HG03442 (cell line): ENCODE results near the gene STUB1.

Experiments used
- ATAC-seq: cut with Tn5 transposase; IDR thresholded peaks from one replicate; pipeline ENCODE4 v1.9.1; 2021; ENCODE audit warnings: mild to moderate bottlenecking, moderate library complexity; ENCODE audit not compliant: unreplicated experiment

Gene STUB1

GRCh38 chr16:643050-643368, 37.2 kb upstream of the STUB1 start:
- ATAC-seq, result no peak

GRCh38 chr16:644556-644955, 35.7 kb upstream of the STUB1 start:
- no peak for ATAC-seq

- ATAC-seq, result no peak
Observed at GRCh38 chr16:645852-646678, 34.1 kb upstream of the STUB1 start.

GRCh38 chr16:646679-647172, 33.5 kb upstream of the STUB1 start:
- ATAC-seq, result no peak

DNA sequence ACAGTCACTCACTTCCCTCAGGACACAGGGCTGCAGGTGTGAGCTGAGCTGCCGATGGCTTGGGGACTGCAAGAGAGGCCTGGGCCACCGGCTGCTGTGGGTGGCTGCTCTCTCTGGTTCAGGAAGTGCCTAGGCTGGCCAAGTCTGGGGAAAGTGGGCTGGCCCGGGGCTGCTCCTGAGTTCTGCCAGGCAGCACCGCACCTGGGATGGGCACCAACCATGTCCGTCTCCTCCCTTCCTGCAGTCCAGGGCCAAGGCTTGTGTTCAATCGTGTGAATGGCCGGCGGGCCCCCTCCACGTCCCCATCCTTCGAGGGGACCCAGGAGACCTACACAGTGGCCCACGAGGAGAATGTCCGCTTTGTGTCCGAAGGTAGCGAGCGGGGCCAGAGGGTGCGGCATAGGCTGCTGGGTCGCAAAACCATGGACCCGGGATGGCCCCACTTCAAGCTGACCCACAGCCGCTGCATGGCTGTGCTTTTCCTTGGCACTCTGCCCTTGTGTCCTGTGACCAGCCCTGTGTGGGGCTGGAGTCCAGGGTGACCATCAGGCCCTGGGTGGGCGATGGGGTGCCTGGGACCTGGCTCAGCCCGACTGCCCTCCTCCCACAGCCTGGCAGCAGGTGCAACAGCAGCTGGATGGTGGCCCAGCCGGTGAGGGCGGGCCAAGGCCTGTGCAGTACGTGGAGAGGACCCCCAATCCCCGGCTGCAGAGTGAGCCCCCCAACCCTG, 32.9 kb upstream of the STUB1 start:
- no peak for ATAC-seq

DNA sequence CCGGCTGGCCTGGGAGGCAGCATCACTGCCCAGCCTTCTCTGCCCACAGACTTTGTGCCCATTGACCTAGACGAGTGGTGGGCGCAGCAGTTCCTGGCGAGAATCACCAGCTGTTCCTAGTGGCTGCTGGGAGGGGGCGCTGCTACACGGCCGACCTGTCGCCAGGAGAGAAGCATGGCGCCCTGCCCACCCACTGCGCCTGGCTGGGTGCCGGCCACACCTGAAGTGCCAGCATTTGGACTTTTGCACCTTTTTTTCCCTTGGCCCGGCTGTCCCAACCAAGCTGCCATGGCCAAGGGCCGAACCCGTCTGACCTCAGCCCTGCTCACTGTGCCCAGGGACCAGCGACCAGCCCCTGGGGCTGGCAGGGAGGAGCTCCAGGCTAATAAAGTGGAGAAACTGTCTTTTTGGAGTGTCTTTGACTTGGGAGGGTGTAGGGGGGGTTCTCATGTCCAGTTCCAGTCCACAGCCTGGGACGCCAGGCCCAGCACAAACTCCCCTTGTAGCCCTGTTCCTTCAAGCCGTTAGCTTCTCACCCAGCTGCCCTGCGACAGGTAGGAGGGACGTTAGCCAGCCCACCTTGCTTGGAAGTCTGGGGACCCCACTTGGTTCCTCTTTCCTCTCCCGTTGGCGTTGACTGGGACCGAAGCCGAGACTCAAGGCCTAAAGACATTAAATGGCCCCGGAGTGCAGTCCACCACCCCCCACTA, 32.0 kb upstream of the STUB1 start:
- no peak for ATAC-seq

DNA sequence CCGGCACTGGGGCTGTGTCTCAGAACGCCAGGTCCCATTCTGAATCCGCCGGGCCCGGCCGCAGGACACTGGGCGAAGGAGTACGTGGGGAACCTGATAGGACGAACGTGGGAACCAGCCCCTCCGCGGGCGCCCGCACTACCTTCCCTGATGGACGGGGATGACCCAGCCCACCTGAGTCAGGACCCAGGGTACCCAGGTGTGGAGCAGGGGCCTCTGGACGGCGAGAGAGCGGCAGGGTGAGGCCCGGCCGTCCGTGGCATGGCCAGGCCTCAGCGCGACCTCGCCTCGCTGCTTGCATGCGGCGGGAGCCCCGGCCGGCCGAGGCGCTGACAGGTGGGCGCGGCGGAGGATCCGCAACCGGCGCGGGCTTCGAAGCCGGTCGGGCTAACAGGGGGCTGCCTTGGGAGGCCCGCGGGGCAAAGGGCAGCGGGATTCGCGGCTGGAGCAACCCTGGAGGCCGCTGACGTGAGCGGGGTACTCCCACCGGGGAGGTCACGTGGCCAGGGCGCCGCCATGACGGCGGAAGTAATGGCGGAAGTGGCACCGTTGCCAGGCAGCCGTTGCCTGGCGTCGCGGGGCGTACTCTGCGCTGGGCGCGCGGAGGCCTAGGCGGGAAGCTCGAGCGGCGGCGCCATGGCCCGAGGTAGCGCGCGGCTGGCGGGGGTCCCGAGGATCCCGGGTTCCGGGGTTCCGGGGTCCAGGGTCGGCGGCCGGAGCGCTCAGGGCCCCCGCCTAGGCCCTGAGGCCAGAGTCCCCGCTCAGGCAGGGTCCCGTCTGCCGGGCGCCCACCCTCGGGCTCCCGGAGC, 31.2 kb upstream of the STUB1 start, which contains the start of gene WDR90:
TSS of gene WDR90 (plus strand) at position 585 of the 809 bp plus-strand sequence. CDS start at position 637, 52 bp downstream.
- peak; percentile 78 for ATAC-seq

- ATAC-seq, result peak; percentile 11
Observed at GRCh38 chr16:649631-650030, 30.6 kb upstream of the STUB1 start.

DNA sequence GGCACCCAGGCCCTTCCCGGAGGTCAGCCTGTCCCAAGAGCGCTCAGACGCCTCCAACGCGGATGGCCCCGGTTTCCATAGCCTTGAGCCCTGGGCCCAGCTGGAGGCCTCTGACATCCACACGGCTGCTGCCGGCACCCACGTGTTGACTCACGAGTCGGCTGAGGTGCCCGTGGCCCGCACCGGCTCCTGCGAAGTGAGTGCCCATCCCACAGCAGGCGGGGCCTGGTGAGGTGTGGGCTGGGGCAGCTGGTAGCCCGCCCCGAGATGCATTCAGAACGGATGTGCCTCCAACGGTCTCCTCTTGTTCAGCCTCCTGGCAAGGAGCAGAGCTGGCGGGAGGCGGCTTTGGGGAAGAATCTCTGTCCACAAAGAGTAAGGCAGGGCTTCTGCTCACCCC, 28.4 kb upstream of the STUB1 start:
- no peak for ATAC-seq

GRCh38 chr16:652454-653305, 27.5 kb upstream of the STUB1 start:
- ATAC-seq, result no peak

- no peak for ATAC-seq
Observed at GRCh38 chr16:654034-654433, 26.2 kb upstream of the STUB1 start.

DNA sequence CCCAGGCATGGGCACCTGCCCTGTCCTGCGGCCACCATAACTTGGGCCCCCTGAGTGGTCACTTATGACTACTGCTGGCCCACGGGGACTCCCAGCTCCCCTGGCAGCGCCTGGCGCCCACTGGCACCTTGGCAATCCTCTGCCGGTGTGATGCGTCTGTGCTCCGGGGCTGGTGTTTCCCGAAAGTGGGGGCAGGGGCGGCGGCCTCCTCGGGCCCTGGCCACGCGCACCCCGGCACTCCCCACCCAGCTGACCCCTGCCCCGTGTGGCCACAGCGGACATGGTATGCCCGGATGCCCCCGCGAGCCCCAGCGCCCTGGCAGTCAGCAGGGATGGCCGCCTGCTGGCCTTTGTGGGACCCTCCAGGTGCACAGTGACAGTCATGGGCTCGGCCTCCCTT, 22.7 kb upstream of the STUB1 start:
- ATAC-seq, result no peak

DNA sequence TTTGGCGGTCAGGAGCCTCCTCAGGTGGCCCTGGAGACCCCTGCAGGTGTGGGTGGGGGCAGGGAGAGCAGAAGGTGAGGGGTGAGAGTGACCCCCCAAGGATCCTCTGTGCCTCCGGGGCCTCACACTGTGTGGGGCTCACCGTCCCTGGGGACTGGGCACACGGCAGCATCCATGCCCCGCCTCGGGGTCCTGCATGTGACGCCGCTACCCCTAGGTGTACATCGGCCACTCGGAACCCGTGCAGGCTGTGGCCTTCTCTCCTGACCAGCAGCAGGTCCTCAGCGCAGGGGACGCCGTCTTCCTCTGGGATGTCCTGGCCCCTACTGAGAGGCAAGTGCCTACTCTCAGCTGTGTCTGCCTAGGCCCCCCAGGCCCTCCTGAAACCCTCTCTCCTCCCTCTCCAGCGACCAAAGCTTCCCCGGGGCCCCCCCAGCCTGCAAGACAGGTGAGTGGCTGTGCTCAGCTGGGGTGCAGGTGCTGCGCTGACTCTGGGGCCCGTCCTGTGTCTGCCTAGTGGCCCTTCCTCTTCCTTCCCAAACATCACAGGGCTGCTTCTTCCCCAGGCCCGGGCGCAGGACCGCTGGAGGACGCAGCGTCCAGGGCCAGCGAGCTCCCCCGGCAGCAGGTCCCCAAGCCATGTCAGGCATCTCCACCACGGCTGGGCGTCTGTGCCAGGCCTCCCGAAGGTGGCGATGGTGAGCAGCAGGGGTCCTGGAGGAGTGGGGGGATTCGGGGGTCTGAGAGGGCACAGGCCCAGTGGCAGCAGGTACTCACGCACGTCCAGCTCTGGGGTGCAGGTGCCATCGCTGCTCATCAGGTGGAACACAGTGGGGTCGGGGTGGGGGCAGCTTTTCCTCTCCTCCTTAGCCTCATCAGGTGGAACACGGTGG, 21.3 kb upstream of the STUB1 start:
- ATAC-seq, result no peak

DNA sequence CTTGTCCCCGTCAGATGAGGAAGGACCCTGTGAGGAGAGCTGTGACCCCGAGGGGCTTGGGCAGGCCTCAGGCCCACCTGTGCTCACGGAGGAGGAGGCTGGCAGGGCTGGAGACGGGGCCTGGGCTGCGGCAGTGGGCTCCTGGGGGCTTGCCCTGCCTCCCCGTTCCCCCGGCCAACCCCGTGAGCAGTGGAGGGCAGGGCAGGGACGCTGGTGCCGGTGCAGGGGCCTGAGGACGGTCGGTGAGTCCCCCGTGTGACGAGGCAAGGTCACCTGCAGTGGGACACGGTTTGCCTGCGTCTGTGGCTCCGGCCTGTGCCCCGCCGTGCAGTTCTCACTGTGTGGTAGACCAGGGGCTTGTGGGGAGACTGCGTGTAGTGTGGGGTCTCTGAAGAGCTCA, 20.6 kb upstream of the STUB1 start:
- no peak for ATAC-seq

DNA sequence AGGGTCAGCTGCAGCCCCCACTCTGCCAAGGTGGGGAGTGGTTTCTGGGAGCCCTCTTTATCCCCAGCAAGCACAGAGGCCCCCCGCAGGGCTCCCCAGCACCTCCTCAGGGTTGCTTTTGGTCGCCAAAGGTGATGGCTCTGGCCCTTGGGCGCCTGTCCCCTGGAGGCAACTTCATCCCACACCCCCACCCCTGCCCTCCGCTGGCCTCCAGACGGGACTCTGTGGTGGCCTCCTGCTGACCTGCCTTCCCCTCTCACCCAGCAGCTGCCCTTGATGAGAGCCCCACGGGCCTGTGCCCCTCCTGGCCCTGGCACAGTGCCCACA, 20.1 kb upstream of the STUB1 start:
- ATAC-seq, result no peak

DNA sequence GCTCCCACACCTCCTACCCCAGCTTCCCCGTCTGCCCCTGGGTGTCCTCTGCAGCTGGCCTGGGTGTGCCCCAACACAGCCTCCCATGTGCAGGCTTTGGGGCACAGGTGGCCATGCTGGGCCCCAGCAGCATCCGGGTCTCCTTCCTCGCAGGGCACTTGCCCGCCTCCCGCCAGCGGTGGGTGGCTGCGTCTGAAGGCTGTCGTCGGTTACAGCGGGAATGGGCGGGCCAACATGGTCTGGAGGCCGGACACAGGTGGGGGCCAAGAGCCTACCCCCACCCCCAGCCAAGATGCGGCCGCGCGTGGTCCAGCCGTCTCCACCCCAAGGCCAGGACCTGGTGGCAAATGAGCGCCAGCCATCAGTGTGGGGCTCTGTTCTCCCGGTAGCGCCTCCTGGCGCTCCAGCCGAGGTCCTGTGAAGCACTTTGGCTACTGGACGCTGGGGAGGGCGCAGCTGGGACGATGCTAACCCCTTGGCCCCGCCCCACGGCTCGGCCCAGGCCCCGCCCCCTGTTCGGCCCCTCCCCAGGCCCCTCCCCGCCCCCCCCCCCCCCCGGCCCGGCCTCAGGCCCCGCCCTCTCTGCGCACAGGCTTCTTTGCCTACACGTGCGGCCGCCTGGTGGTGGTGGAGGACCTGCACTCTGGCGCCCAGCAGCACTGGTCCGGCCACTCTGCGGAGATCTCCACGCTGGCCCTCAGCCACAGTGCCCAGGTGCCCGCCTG, 19.6 kb upstream of the STUB1 start:
- no peak for ATAC-seq

GRCh38 chr16:661184-661821, 18.9 kb upstream of the STUB1 start:
- no peak for ATAC-seq

DNA sequence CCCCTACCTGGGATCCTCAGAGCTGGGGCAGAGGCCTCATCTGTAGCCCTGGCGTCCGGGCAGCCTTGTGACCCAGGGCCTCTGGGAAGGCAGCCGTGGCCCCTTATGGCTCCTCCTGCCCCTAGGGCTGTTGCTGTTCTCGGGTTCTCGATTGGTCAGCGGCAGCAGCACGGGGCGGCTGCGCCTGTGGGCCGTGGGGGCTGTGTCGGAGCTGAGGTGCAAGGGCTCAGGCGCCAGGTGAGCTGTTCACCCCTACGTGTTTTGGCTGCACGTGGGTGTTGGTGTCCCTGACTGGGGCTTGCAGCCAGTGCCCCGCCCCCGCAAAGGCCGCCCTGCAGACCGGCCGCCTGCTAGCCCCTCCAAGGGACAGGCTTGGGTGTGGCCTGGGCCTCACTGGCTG, 18.1 kb upstream of the STUB1 start:
- no peak for ATAC-seq
